B cell (primary cell): ENCODE results near the gene ZNF692. TPM values are rescaled to one million over a fixed set of nuclear protein-coding genes. Genes with fewer than 3 reads are reported as not detected.
"Not testable (repeated sequence)": the region's sequence is repeated elsewhere in the genome, so short reads cannot be mapped to it uniquely, and the experiment has no call there.

Experiments
- ATAC-seq: fragments of 200-7000 bp; cut with Tn5 transposase; one replicate; pipeline ENCODE4 v1.10.0; 2021; ENCODE audit warnings: low read depth, mild to moderate bottlenecking, moderate number of reproducible peaks, moderate library complexity
- CTCF ChIA-PET: fragments of 350-600 bp; sonication (Branson Sonifier 250); formaldehyde crosslinking; loops from one replicate; lab custom pipeline; 2021; ENCODE audit warnings: antibody characterized with exemption, inconsistent platforms; lab: Charles Lee
- POLR2A ChIA-PET: fragments of 350-600 bp; sonication (Branson Sonifier 250); formaldehyde crosslinking; loops from one replicate; lab custom pipeline; 2021; ENCODE audit warnings: antibody characterized with exemption; lab: Charles Lee
- DNase-seq: peaks from one replicate; pipeline ENCODE4 v3.0.0; 2013
- H2AFZ ChIP-seq: 2 replicates; pipeline ENCODE4 v1.6.1; 2012; ENCODE audit warnings: mild to moderate bottlenecking, low read depth, low read length; ENCODE audit not compliant: insufficient read depth, poor library complexity, severe bottlenecking
- H3K27ac ChIP-seq, 2 donors: 1 replicate in 1 of 2; 2 replicates in 1 of 2; pipeline ENCODE4 v1.5.1; 2012 to 2013; ENCODE audit warnings: low read length in 2 of 2, mild to moderate bottlenecking in 2 of 2, moderate library complexity in 1 of 2
- H3K27me3 ChIP-seq, 4 experiments: fragments of 200-600 bp in 1 of 4; sonication (generic) in 1 of 4; replicated peaks in 1 of 4; 1 replicate in 2 of 4; 2 replicates in 2 of 4; pipeline versions ENCODE4 v1.6.1 to v1.7.0; 2013 to 2016; ENCODE audit warnings: low read length in 3 of 4, mild to moderate bottlenecking in 2 of 4, mixed read lengths in 1 of 4, moderate library complexity in 1 of 4; ENCODE audit not compliant: insufficient read depth in 4 of 4, control insufficient read depth in 3 of 4; ENCODE audit errors: control extremely low read depth in 1 of 4
- H3K36me3 ChIP-seq, 2 experiments: replicated peaks in 1 of 2; 1 replicate in 1 of 2; 2 replicates in 1 of 2; pipeline versions ENCODE4 v1.6.1 to v1.7.1; 2013; ENCODE audit warnings: low read length in 1 of 2; ENCODE audit not compliant: insufficient read depth in 2 of 2, control insufficient read depth in 1 of 2; ENCODE audit errors: control extremely low read depth in 1 of 2, extremely low read depth in 1 of 2
- H3K4me1 ChIP-seq, 2 donors: fragments of 200-600 bp in 1 of 2; sonication (generic) in 1 of 2; 1 replicate in 1 of 2; 2 replicates in 1 of 2; pipeline versions ENCODE4 v1.5.1 to v1.6.1; 2013 to 2017; ENCODE audit warnings: low read length in 2 of 2; ENCODE audit not compliant: control insufficient read depth in 2 of 2, insufficient read depth in 2 of 2
- H3K4me2 ChIP-seq: replicated peaks from 2 replicates; pipeline ENCODE3; 2012; ENCODE audit warnings: mild to moderate bottlenecking, low read depth, low read length; ENCODE audit not compliant: poor library complexity, severe bottlenecking
- H3K4me3 ChIP-seq, 5 experiments: fragments of 200-600 bp in 1 of 5; sonication (generic) in 1 of 5; 1 replicate in 3 of 5; 2 replicates in 2 of 5; pipeline versions ENCODE4 v1.5.1 to v1.7.0; 2011 to 2016; ENCODE audit warnings: low read length in 4 of 5, mild to moderate bottlenecking in 4 of 5, low read depth in 2 of 5, control low read depth in 1 of 5, moderate library complexity in 1 of 5; ENCODE audit not compliant: insufficient read depth in 1 of 5; ENCODE audit errors: control extremely low read depth in 1 of 5, extremely low read depth in 1 of 5
- H3K79me2 ChIP-seq: fragments of 200-600 bp; sonication (generic); one replicate; pipeline ENCODE4 v1.6.0; 2016; ENCODE audit warnings: low read length; ENCODE audit not compliant: control insufficient read depth, insufficient read depth
- H3K9ac ChIP-seq: fragments of 200-600 bp; sonication (generic); 2 replicates; pipeline ENCODE4 v1.6.1; 2017; ENCODE audit warnings: mild to moderate bottlenecking, low read length, moderate library complexity
- H3K9me3 ChIP-seq, 3 donors: one replicate each; pipeline versions ENCODE4 v1.6.1 to v1.7.1; 2013; ENCODE audit warnings: low read length in 2 of 3; ENCODE audit not compliant: control insufficient read depth in 2 of 3, insufficient read depth in 1 of 3; ENCODE audit errors: control extremely low read depth in 1 of 3
- H4K20me1 ChIP-seq: 2 replicates; pipeline ENCODE4 v1.6.0; 2012; ENCODE audit warnings: mild to moderate bottlenecking, low read length; ENCODE audit not compliant: insufficient read depth, control insufficient read depth, poor library complexity, severe bottlenecking
- H3K27ac Mint-ChIP-seq: one replicate; pipeline ENCODE4 v1.8.0; 2021; ENCODE audit warnings: mixed read lengths
- H3K27me3 Mint-ChIP-seq: one replicate; pipeline ENCODE4 v1.8.0; 2021; ENCODE audit warnings: mixed read lengths
- H3K4me1 Mint-ChIP-seq: one replicate; pipeline ENCODE4 v1.8.0; 2021; ENCODE audit warnings: mixed read lengths
- H3K4me3 Mint-ChIP-seq: one replicate; pipeline ENCODE4 v1.8.0; 2021; ENCODE audit warnings: mixed read lengths
- H3K9me3 Mint-ChIP-seq: one replicate; pipeline ENCODE4 v1.8.0; 2022; ENCODE audit warnings: mixed read lengths; ENCODE audit not compliant: insufficient read depth
- EZH2 ChIP-seq: IDR thresholded peaks from 2 replicates; pipeline ENCODE4 v1.6.1; 2012; ENCODE audit warnings: borderline replicate concordance, low read depth, mild to moderate bottlenecking, moderate library complexity, low read length; ENCODE audit not compliant: insufficient read depth, poor library complexity, severe bottlenecking
- WGBS: methylation state at CpG from one replicate; pipeline ENCODE4 v1.1.5; 2013; ENCODE audit warnings: missing lambda C conversion rate; ENCODE audit not compliant: insufficient coverage; 5-methylcytosine and 5-hydroxymethylcytosine counted together
- intact Hi-C: fragments of 100-400 bp; cut with micrococcal nuclease; formaldehyde crosslinking; loops from one replicate; pipeline ENCODE4 v1.10.0; 2022
- polyA plus RNA-seq: library from polyadenylated mRNA; depleted of rRNA; stranded (reverse); fragments of >200 nt; gene quantifications from 2 replicates; pipeline ENCODE4 v1.2.3, GENCODE V29; 2012
- total RNA-seq, 2 donors: library from RNA; stranded (reverse); fragments of 120-200 nt in 1 of 2; gene quantifications; 1 replicate in 1 of 2; 2 replicates in 1 of 2; pipeline versions ENCODE4 v1.2.3 to v1.2.4, GENCODE V29; 2013 to 2022
- TF ChIP-seq, protein P1 (sequence below): fragments of 200-600 bp; IDR thresholded peaks from one replicate; pipeline ENCODE4 v1.8.0; 2022; ENCODE audit warnings: antibody characterized with exemption, mild to moderate bottlenecking

Gene ZNF692
- total and polyA plus RNA-seq, 2 donors (not counting 1 experiment from before 2014, with no cell fraction given) = 56.9 to 157 TPM

DNA sequence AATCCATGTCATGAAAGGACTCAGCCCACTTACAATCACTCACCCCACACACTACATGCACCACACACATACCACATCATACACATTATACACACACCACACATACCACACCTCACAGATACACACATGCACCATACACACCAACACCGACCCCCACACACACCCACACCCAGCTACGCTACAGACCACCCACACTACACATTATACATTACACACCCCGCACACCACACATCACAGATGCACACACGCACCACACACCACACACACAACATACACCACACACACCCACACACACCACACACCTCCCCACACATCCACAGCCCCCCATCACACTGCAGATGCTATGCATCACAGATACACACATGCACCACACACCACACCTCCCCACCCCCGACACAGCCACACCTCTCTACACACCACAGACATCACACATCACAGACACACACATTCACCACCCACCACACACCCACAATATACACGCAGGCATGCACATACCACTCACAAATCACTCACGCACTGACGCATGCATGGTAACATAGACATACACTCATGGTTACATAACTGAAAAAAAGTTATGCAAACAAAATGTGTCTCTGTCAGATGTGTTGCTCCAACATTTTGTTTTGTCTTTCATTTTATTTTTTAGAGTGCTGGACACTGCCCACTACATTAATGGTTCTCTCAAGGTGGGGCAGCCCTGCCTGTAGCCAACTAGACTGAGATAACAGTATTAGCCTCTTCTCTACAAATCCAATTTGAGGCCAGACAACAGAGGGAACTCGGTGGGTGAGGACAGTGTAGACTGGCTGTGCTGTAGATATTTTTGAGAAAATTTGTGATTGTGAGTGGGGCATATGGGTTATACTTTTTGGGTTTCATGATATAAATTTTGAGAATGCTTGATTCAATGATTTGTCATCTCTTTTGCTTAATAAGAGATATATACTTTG, 31.9 kb upstream of the ZNF692 start:
- no peak overlapping the region for H2AFZ ChIP-seq

DNA sequence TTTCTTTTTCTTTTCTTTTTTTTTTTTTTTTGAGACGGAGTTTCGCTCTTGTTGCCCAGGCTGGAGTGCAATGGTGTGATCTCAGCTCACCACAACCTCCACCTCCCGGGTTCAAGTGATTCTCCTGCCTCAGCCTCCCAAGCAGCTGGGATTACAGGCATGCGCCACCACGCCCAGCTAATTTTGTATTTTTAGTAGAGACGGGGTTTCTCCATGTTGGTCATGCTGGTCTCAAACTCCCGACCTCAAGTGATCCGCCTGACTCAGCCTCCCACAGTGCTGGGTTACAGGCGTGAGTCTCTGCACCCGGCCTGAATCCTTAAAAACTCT, 31.0 kb upstream of the ZNF692 start:
- H4K20me1 ChIP-seq, H3K4me2 ChIP-seq, DNase-seq, H3K27ac Mint-ChIP-seq, H2AFZ ChIP-seq, H3K9ac ChIP-seq, H3K27ac ChIP-seq, H3K27me3 ChIP-seq, H3K4me3 ChIP-seq, H3K36me3 ChIP-seq, POLR2A ChIA-PET, H3K79me2 ChIP-seq, CTCF ChIA-PET, H3K9me3 Mint-ChIP-seq, H3K4me3 Mint-ChIP-seq, H3K9me3 ChIP-seq, intact Hi-C loops, ATAC-seq: not testable (repeated sequence)
- peaks cover 11 to 14% of the 10 kb centered on the region in 2 donors for H3K4me1 ChIP-seq
- Mint-ChIP-seq H3K4me1 (peaks cover 17% of the 10 kb centered on the region), H3K27me3 (peaks cover 17% of the 10 kb centered on the region)
- WGBS = 94% methylated on average over 4 of the region's 10 CpGs

More for the DNA sequence above, 31.9 kb upstream of the ZNF692 start:
- Histone ChIP-seq H4K20me1 (no peaks in the 10 kb centered on the region), H3K9me3 (peaks cover 0 to 3% (median 0%) of the 10 kb centered on the region in 3 donors), H3K4me1 (peaks cover 6 to 10% of the 10 kb centered on the region in 2 donors), H3K4me2 (no peak overlapping the region), H3K9ac (no peak overlapping the region), H3K27me3 (peaks cover 0 to 6% (median 3%) of the 10 kb centered on the region in 4 experiments), H3K27ac (no peak overlapping the region), H3K4me3 (no peak overlapping the region), H3K36me3 (no peaks in the 10 kb centered on the region), H3K79me2 (no peaks in the 10 kb centered on the region)
- intact Hi-C loops = no loop called here
- TF ChIP-seq, protein P1, sequence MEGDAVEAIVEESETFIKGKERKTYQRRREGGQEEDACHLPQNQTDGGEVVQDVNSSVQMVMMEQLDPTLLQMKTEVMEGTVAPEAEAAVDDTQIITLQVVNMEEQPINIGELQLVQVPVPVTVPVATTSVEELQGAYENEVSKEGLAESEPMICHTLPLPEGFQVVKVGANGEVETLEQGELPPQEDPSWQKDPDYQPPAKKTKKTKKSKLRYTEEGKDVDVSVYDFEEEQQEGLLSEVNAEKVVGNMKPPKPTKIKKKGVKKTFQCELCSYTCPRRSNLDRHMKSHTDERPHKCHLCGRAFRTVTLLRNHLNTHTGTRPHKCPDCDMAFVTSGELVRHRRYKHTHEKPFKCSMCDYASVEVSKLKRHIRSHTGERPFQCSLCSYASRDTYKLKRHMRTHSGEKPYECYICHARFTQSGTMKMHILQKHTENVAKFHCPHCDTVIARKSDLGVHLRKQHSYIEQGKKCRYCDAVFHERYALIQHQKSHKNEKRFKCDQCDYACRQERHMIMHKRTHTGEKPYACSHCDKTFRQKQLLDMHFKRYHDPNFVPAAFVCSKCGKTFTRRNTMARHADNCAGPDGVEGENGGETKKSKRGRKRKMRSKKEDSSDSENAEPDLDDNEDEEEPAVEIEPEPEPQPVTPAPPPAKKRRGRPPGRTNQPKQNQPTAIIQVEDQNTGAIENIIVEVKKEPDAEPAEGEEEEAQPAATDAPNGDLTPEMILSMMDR = no peak
- TF ChIP-seq EZH2 = no peak
- WGBS = 94% methylated on average over 5 of the region's 9 CpGs
- peaks cover 11% of the 10 kb centered on the region for H3K4me1 Mint-ChIP-seq
- DNase-seq (no peak), ATAC-seq (no peak)
- no peak overlapping the region for H3K4me3 Mint-ChIP-seq
- H3K27me3 Mint-ChIP-seq = peaks cover 17% of the 10 kb centered on the region
- H3K27ac Mint-ChIP-seq = no peak overlapping the region
- CTCF ChIA-PET = no interaction called here
- POLR2A ChIA-PET = no interaction called here
- no peaks in the 10 kb centered on the region for H3K9me3 Mint-ChIP-seq
